Measurements from ENCODE around the gene TECTB. TPM values are rescaled to one million over a fixed set of nuclear protein-coding genes. Genes with fewer than 3 reads are reported as not detected.

The TECTB gene
- not detected in 5 replicates for total RNA-seq (2022; extraction: Qiagen RNA extraction)

DNA sequence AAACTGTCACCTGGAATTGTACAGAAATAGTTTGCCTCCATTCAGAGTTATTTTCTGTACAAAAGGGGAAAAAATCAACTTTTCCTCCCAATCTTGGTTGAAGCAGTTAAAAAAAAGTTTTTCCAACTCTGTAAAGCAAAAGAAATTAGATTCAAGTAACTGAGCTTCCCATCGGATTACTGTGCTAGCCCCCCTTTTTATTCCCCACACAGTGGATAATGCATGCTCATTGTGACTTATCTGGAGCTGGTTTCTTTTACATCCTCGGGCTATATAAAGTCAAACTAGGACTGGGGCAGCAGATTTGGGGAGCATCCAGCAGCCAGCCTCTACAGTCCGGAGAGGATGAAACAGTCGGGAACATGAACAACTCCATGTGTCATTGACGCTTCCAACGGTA, at the start of gene TECTB:
Gene TECTB, plus strand, starts transcription at position 301 of the 400 bp plus-strand sequence. CDS start 335 bp downstream, outside the sequence.

Other genes starting within 250 kb of the TECTB start
- 5.6 to 8.5 TPM (median 7.1 TPM) in 5 replicates for gene GPAM, start 99.6 kb upstream of the TECTB start, total RNA-seq (2022; extraction: Qiagen RNA extraction)
- 0.29 to 0.46 TPM (median 0.41 TPM) in 5 replicates for gene ACSL5, start 90.7 kb downstream of the TECTB start, total RNA-seq (2022; extraction: Qiagen RNA extraction)
- 27.9 to 31.6 TPM (median 29.7 TPM) in 5 replicates for gene ZDHHC6, start 163.5 kb downstream of the TECTB start, total RNA-seq (2022; extraction: Qiagen RNA extraction)
- 11.5 to 15.8 TPM (median 13.2 TPM) in 5 replicates for gene VTI1A, start 163.8 kb downstream of the TECTB start, total RNA-seq (2022; extraction: Qiagen RNA extraction)